HT1080 (cell line): Measurements from ENCODE around the gene ARHGEF19. TPM values are rescaled to one million over a fixed set of nuclear protein-coding genes. Genes with fewer than 3 reads are reported as not detected.

Source experiments
- DNase-seq: peaks from one replicate; pipeline ENCODE4 v3.0.0-alpha.2; 2015; ENCODE audit warnings: low read depth
- total RNA-seq: library from RNA; depleted of rRNA; stranded (reverse); fragments of >200 nt; shearing (Covaris generic); gene quantifications from 2 replicates; pipeline ENCODE4 v1.2.3, GENCODE V29; 2014

The ARHGEF19 gene
- total RNA-seq, 1 experiment from 2014 or later: not detected

DNA sequence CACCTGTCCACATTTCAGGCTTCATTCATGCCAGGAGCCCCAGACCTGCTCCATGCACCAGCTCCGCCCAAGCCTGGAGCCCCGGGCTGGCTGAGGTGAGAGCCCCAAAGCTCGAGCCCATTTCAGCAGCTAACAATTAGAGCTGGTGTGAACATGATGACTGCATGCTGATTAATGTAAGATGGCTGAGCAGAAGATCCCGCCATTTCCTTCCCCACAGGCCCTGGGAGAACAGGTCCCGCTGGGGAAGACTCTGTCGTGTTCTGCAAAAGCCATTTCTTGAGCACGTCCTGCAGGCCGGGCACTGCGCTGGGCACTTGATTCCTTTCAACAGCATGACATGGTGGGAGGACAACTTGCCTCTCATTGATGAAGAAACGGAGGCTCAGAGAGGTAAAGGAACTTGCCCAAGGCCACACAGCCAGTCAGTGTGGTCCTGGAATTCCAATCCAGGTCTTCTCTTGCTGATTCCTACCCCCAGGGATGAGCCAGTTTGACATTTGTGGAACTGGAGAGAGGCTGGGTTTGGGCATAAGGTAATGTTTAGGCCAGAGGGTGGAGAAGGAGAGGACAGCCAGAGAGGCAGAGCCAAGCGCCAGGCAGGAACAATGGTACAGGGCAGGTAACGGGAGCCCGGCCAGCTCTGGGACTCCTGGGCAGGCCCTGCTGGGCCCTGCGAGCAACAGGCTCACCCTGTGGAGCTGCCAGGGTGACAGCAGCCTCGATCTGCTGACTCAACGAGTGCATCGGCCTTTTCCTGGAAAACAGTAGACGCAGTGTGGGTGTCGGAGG, 28.5 kb downstream of the ARHGEF19 start:
- no peak for DNase-seq

DNA sequence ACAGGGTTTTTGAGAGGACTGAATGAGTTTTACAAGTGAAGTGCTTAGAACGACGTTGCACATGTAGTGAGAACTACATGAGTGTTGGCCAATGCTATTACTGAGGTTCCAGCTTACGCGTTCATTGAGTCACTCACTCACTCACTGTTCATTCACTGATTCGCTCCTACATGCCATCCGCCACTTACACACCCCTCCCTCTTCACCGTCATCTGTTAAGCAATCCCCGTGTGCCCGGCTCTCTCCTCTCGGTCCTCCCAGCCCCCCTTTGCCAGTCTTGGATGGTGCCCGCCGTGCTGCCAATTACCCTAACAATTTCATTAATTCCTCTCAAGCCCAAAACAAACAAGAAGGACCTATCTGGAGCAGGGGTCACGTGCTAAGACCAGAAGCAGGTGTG, 29.3 kb downstream of the ARHGEF19 start:
- no peak for DNase-seq

DNA sequence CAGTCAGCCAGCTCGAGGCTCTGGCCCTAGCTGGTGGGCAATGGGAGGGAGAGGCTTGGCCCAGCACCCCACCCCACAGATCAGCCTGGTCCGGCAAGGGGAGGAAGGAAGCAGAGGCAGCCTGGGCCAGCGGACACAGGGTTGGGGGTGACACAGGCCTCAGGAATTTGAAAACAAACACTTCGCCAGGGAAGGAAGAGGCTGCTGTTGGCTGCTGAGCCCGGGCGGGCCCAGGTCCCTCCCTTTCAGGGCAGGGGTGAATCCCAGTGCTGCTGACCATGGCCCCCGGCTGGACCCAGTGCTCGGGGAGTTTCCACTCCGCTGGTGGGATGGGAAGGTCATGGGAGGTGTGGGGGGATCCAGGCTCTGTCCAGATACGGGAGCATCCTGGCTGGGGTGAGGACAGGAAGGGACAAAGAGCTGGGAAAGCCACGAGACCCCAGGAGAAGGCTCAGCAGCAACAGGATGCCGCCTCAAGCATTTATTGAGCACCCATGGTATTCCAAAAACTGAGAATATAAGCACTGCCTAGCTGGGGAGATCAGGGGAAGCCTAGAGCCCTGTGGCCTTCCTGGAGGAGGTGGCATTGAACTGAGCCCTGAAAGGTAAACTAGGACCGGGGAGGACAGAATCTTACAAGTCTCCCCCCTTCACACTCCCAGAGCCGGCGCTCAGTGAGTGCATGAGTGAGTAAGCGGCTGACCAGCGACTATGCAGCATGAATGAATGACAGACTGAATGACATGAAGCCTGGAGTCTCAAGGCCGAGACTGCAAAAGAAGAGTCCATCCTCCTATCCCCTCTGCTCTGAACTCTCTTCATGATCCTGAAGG, 30.3 kb downstream of the ARHGEF19 start:
- peak; percentile 97 for DNase-seq

DNA sequence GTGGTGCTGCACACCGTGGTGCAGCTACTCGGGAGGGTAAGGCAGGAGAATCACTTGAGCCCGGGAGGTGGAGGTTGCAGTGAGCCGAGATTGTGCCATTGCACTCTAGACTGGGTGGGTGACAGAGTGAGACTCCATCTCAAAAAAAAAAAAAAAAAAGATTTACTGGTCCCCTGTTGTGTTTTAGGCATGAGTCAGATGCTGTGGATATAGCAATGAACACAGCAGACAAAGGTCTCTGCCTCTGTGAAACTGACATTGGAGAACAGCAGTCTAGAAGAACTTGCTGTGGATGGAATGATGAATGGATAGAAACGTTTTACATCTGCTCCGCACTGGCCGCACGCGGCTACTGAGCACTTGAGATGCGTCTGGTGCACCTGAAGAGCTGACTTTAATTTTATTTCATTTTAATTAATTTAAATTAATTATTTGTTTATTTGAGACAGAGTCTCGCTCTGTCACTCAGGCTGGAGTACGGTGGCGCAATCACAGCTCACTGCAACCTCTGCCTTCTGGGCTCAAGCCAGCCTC, 32.1 kb downstream of the ARHGEF19 start:
- peak; percentile 67 for DNase-seq

DNA sequence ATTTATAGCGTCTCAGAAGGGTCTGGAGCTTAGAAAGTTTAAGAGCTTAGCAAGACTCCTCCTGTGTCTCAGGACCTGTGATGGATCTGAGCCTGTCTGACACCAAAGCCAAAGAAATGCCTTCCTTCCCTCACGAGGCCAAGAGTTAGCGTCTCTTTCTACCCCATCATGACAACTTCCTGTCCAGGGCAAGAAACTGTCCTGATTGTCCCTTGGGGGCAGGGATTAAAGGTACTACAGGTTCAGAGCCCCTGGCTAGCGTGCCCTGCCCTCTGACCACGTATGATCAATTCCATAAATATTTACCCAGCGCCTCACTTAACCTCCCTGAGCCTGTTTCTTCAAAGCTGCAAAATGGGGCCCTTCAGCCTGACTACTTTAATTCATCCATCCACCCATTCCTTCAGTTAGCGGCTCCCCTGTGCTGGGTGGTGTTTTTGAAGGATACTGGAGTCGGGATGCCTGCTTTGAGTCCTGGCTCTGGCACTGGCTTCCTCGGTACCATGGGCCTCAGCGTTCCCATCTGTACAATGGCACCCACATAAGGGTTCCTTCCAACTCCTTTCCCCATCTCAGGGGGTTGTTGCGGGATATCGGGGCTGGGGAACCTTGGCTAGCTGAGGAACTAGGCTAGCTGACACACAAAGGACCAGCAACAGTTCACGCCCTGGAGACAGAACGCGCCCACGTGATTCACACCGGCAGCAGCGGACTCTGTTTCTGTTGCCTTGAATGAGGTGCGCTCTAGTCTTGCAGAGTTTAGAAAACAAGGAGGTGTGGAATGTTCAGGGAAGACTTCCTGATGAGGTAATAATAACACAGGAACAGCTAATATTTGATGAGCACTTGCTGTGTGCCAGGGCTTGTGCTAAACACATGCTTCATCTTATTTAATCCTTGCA, 33.6 kb downstream of the ARHGEF19 start:
- DNase-seq: no peak

DNA sequence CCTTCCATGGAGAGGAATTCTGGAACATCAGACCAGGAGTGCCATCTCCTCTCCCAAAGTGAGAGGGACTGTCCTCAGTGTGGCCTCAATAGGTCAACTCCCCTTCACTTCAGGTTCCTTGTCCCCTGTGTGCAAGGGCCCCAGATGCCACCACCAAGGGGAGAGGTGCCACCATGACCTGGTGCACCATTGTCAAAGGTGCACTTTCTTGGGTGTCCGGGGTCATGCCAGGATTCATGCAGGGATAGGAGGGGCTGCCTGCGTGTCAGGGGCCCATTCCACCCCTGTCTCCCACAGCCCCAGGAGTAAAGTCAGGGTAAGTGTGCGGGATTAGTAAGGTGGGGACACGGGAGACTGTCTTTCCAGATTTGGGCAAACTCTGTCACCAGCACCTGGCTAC, 35.1 kb downstream of the ARHGEF19 start:
- no peak for DNase-seq

DNA sequence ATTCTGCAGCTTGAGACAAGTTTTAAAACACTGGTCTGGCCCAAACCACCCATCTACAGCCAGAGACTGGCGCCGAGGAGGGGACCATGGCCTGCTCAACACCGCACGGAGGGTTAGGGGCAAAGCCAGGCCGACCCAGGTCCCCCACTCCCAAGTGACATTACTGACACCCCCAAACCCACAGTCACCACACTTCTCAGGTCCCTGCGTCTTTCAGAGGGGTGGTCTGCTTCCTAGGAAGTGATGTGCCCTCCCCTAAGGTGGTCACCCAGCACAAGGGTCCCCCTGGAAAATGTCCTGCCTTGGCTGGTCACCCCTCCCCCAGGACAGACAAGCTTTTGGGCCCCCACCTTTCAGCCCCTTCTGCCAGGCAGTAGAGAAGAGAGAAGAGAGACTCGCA, 35.8 kb downstream of the ARHGEF19 start:
- DNase-seq: no peak

DNA sequence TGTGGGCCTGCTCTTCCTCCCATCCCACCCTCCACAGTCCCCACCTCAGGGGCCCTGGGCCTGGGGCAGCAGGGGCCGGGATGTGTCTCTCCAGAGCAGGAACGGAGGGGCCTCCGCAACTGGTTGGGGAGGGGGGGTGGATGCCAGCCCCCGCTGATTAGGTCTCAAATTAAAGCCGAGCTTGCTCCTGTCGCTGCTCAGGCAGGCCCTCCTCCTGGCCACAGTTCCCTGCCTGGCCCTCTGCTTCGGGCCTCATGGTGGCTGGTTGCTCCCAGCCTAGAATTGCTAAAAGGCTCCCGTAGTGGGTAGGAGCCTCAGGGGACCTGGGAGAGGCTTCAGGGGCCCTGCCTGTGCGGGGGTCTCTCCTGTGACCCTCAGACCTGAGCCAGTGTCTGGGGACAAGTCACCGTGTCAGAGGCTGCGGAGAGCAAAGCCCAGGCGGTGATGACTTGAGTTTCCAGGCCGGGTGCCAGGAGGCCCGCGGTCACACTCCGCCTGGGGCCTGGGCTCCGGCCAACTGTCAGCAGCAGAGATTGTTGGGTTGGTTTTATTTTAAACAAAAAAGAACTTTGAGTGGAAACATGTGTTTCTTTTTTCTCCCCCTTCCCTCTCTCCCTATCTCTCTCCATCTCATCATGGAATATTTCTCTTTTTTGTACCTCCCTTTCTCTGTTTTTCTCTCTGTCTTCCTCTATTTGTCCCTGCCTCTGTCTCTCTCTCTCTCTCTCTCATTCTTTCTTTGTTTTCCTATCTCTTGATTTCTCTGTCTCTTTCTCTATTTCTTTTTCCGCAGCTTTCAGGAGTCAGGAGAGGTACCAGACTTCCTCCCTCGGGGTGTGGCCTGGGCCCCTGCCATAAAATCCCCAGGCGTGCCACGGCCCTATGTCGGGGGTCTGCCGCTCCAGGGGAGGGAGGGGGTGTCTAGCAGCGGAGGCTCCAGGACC, 36.6 kb downstream of the ARHGEF19 start:
- peak; percentile 88 for DNase-seq

DNA sequence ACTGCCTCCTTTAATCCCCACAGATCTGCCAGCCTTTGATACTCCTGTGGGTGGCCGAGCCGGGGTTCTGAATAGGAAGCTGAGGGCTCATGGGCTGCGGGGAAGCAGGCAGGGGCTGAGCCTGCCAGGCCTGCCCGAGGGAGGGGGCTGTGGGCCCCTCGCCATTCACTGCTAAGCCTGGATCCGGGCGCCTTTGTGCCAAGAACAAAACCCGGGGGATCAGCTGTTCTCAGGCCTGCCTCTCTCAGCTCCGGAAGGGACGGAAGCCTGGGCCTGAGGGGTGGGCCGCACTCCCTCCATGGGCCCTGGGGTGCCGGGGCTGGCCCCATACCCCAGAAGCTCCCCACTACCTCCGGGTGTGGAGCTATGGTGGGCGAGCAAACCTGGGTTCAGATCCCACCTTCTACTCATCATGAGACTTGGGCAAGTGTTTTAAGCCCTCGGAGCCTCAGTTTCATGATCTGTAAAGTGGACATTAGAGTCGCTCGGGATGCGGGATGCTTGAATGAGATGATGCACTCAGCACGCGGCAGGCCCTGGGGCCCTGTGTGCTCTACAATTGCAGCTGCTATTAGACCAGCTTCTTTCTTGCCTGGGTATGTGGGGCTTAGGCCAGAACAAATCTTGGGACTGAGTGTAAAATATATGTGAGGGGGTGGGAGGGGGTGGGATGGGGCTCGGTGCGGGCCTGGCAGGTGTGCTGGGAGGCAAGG, 37.4 kb downstream of the ARHGEF19 start:
- no peak for DNase-seq

DNA sequence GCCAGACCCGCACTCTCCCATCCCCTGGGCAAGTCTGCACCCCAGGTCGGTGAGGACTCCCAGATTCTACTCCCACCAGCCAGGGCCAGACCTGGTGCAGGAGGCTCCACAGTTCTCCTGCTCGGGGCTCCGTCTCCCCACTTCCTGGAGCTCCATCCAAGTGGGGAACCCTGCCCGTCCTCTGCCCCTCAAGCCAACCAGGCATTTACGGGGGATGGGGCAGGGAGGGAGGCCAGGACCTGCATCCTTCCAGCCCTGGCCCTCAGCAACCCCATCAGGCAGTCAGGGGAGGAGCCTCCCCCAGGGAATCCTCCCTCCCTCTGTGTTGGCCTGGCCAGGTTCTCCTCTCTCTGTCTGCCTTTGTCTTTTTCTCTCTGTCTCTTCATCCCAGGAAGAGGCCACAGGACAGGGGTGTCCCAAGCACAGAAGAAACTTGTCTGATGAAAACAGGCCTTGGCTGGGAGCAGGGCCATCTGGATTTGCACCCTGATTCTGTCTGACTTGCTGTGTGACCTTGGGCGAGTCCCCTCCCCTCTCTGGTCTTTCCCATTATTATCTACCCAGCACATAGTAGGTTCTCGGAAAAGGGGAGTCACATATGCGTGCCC, 38.1 kb downstream of the ARHGEF19 start:
- peak; percentile 58 for DNase-seq

DNA sequence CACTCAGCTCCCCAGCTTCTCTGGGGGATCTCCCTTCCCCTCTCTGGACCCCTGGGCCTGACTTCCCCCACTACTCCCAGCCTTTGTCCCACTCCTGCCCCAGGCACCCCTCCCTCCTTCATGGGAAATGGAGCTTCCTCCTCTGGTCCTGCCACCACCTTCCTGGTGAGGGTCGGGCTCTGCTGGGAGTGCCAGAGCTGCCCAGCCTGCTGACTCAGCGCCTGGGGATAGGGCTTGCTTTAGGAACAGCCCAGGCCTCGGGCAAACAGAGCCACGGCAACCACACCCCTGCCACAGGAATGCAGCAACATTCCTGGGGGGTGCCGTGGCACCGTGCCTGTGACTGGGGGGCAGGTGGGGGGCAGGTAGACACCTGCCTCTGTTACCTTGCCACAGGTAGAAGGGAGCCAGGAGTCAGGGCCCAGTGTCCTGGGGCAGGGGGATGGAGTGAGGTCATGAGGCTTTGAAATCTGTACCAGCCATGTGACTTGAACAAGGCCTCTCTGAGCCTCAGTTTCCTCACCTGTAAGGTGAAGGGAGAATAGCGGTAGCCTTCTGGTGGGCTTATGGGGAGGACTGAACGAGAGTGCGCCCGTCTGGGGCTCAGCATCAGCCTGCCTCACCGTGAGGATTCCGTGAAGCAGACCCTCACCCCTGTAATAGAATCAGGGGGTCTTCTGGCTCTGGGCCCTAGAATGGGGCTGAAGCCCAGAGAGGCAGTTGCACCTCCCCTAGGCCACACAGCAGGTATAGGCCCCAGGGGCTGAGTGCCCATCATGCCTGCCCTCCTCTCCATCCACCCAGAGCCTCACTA, 38.8 kb downstream of the ARHGEF19 start:
- DNase-seq: peak; percentile 96

DNA sequence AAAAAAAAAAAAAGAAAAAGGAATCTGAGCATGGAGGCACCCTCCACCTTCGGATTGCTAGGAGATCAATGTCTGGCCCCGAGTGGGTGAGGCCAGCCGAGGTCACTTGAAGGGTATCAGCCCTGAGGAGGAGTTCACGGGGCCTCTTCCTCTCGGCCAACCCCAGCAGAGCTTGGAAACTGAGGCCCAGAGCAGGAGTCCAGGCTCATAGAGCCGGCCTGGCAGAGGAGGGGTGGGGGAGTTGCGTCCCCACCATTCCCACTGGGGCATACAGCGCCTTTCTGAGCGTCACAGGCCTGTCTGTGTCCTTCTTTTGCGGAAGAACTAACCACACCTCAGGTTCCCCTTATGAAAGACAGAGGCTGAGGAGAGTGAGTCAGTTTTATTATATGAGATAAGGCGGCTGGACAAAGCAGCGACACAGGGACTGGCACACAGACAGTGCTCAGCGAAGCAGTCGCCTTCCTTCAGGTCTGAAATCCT, 39.4 kb downstream of the ARHGEF19 start:
- peak; percentile 91 for DNase-seq

DNA sequence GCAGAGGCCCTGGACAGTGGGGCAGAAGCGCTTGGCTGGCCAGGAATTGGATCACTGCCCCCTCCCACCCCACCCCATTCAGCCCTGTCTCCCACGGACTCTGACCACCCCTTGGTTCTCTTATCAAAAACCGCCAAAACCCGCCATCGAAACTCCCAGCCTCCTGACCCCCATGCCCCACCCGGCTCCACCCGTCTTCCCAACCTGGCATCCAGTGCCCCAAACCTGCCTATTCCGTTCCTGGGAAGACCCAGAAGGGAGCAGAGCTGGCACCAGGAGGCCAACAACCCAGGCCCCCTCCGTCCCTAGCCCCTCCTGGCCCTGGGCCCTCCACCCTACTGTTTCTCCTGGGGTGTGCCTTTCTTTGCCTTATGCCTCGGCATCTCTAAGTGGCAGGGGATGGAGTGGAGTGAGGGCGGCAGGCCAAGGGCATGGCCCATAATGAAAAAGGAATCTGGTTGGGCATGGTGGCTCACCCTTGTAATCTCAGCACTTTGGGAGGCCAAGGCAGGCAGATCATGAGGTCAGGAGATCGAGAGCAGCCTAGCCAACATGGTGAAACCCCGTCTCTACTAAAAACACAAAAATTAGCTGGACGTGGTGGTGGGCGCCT, 40.1 kb downstream of the ARHGEF19 start:
- no peak for DNase-seq

DNA sequence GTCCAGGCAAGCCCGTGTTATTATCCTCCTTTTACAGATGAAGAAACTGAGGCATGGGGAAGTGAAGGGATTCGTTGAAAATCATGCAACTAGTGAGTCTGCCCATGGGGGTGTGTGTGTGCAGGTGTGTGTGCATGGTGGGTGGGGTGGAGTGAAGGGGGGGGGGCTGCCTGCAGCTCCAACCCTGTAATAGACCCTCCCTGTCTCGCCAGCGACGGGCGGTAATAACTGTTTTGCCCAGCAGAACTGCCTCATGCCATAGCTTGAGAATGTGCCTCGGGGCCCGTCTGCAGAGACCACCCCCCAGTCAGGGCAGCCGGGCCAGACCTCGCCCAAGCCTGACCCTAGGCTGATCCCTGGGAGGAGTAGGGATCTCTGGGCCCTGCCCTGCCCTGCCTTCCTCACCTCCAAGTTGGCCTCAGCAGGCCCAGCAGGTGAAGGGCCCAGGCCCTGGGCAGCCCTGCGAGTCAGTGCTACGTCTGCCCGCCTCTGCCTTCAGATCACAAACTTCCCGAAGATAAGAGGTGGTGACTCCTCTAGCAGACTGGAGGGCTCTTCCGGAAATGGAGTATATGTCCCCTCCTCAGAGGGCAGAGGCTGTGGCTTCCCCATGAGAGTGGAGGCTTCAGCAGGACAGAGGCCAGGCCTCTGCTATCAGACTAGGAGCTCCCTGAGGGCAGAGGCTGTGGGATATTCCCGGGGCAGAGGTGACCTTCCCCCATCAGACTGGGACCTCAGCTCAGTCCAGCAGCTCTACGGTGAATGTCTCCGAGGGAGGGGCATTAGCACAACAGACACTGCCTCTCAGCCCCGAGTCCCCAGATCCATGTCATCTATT, 40.9 kb downstream of the ARHGEF19 start:
- no peak for DNase-seq

DNA sequence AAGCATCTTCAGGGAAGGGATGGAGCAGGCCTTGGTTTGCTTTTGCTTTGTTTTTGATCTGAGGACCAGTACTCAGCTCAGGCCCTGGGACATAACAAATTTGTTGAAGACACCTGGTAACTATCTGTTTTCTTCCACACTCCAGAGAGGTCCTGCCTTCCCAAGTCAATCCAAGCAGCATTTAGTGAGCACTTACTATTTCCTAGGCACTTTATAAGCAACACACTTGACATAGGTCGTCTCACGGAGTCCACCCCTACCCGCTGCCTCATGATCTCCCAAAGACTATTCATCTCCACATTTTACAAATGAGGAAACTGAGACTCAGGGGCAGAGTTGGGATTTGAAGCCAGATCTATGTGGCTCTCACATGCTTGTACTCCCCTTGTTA, 42.2 kb downstream of the ARHGEF19 start:
- DNase-seq: no peak

DNA sequence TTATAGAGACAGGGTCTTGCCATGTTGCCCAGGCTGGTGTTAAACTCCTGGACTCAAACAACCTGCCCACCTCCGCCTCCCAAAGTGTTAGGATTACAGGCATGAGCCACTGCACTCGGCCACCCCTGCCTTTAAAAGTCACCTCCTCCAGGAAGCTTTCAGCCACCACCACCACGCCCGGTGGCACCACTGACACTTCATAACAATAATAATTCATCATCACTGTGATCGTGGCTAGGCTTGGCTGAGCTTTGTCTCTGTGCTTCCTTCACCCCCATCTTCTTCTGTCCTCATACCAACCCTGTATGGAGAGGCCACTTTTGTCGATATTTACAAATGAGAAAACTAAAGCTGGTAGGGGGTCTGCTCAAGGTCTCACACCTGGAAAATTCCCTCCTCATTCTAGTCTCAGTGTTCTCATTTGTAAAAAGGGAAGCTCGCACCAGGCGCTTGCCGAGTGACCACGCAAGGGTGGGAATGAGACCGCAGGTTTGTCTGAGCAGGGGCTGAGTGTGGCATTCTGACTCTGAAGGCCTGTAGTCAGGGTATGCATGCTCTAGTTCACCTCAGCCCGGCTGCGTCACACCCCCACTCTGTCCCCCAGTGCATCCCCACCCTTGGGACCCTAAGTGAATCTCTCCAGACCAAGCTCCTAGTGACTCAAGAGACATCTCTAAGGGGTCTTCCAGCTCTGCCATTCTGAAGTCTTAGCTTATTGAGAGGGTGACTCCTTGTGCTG, 43.7 kb downstream of the ARHGEF19 start:
- no peak for DNase-seq
